SJSA1 (cell line): ENCODE results near the gene ACSF3. TPM values are rescaled to one million over a fixed set of nuclear protein-coding genes. Genes with fewer than 3 reads are reported as not detected.
"Not testable (repeated sequence)": the region's sequence is repeated elsewhere in the genome, so short reads cannot be mapped to it uniquely, and the experiment has no call there.

Experiments used
- DNase-seq, 2 experiments: peaks; one replicate each; pipeline ENCODE4 v3.0.0-alpha.2; 2015 to 2020; ENCODE audit warnings: low spot score in 2 of 2, low read depth in 1 of 2
- H3K27ac ChIP-seq: fragments of 250-450 bp; sonication (Bioruptor Pico); 2 replicates; pipeline ENCODE4 v1.5.1; 2020; ENCODE audit warnings: mild to moderate bottlenecking, moderate library complexity
- H3K27me3 ChIP-seq: fragments of 250-450 bp; sonication (Bioruptor Pico); replicated peaks from 2 replicates; pipeline ENCODE4 v1.5.1; 2020; ENCODE audit warnings: mild to moderate bottlenecking, moderate library complexity
- H3K36me3 ChIP-seq: fragments of 250-450 bp; sonication (Bioruptor Pico); 2 replicates; pipeline ENCODE4 v1.5.1; 2020; ENCODE audit warnings: mild to moderate bottlenecking
- H3K4me1 ChIP-seq: fragments of 250-450 bp; sonication (Bioruptor Pico); replicated peaks from 2 replicates; pipeline ENCODE4 v1.6.1; 2021; ENCODE audit warnings: mild to moderate bottlenecking
- H3K4me3 ChIP-seq: fragments of 250-450 bp; sonication (Bioruptor Pico); 2 replicates; pipeline ENCODE4 v1.5.1; 2020; ENCODE audit warnings: mild to moderate bottlenecking
- H3K9me3 ChIP-seq: fragments of 250-450 bp; sonication (Bioruptor Pico); replicated peaks from 2 replicates; pipeline ENCODE4 v1.5.1; 2020; ENCODE audit warnings: mild to moderate bottlenecking
- total RNA-seq: library from RNA; depleted of rRNA; stranded (reverse); fragments of >200 nt; shearing (Covaris generic); gene quantifications from 2 replicates; pipeline ENCODE4 v1.2.3, GENCODE V29; 2014

Gene ACSF3
- total RNA-seq, 1 experiment from 2014 or later = 31.7 TPM

DNA sequence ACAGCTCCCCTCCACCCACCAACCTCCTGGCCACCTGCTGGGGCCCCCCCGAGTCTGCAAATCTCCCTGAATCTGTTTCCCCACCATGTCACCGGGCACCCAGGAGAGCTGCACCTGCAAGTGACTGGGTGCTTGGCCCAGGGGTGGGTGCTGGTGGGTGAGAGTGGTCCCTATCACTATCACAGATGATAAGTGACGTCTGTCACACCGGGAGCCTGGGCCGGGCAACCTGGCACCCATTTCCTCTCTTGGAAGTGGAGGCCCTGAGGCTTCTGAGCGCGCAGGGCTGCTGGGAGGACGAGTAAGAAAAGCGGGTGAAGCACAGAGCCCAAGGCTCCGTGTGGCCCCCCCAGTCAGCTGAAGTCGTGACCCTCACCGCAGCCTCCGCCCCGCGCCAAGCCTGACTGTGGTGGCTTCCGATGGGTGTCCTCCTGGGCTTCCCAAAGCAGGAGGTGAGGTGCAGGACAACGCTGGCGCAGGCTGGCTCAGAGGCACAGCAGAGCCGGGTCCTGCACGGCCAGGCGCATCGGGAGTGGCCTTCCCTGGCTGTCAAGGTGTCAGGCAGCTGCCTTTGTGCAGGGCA, 21.0 kb upstream of the ACSF3 start:
- Histone ChIP-seq H3K4me1 (no peaks in the 10 kb centered on the region), H3K27ac (no peak overlapping the region), H3K27me3 (peaks cover 9% of the 10 kb centered on the region; the same call in 1 of the 2 replicates), H3K4me3 (no peak overlapping the region), H3K36me3 (no peaks in the 10 kb centered on the region), H3K9me3 (peaks cover 10% of the 10 kb centered on the region)
- DNase-seq = no peak

DNA sequence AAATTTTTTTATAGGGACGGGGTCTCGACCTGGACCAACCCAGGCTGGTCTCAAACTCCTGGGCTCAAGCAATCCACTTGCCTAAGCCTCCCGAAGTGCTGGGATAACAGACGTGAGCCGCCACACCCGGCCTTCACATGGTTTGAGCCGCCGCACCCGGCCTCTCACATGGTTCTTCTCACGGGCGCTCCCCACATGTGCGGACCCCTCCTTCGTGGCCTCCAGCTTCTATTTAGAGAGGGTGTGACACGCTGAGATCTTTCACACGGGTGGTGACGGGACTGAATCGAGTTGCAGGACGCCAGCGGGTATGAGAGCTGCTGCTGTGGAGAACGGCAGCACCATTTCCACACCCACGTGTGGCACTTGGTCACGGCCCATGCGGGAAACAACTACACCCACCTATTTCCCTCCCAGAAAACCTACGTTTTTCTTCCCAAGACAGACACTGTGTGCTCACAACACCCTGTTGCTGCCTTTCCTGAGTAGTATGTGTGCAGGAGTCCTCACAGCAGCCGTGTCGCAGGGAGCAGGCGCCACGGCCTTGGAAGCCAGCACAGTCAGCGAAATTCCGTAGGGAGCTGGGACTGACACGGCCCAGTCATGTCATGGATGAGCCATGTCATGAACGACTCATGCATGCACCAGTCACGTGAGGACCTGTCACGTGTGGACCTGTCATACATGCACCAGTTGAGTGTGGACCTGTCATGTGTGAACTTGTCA, 20.1 kb upstream of the ACSF3 start:
- H3K4me1 ChIP-seq = no peaks in the 10 kb centered on the region
- H3K27me3 ChIP-seq = peaks cover 9% of the 10 kb centered on the region
- H3K9me3 ChIP-seq = peaks cover 10% of the 10 kb centered on the region
- no peak for DNase-seq
- H3K27ac ChIP-seq = no peak overlapping the region
- H3K4me3 ChIP-seq = no peak overlapping the region
- no peaks in the 10 kb centered on the region for H3K36me3 ChIP-seq

GRCh38 chr16:89074072-89074674, 19.5 kb upstream of the ACSF3 start:
- DNase-seq, H3K36me3 ChIP-seq, H3K27ac ChIP-seq, H3K4me1 ChIP-seq, H3K9me3 ChIP-seq, H3K4me3 ChIP-seq: not testable (repeated sequence)
- H3K27me3 ChIP-seq = peaks cover 10% of the 10 kb centered on the region

GRCh38 chr16:89074803-89075688, 18.6 kb upstream of the ACSF3 start:
- Histone ChIP-seq H3K27me3 (peaks cover 10% of the 10 kb centered on the region), H3K4me1 (no peaks in the 10 kb centered on the region), H3K27ac (no peak overlapping the region), H3K36me3 (no peaks in the 10 kb centered on the region), H3K9me3 (peaks cover 10% of the 10 kb centered on the region), H3K4me3 (no peak overlapping the region)
- no peak for DNase-seq

DNA sequence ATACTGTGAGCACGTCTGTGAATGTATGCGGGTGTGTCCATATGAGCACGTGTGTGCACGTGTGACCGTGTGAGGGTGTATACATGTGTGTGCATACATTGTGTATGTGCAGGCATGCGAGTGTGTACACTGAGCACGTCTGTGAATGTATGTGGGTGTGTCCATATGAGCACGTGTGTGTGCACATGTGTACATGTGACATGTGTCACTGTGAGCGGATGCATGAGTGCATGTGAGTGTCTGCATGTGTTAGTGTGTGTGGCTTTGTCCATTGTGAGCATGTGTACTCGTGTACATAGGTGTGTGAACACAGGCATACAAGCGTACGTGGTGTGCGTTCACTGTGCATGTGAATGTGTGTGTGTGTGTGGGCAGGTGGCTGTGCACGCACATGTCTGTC, 17.5 kb upstream of the ACSF3 start:
- H3K27me3 ChIP-seq = peaks cover 10% of the 10 kb centered on the region
- peaks cover 10% of the 10 kb centered on the region for H3K9me3 ChIP-seq
- H3K4me3 ChIP-seq = no peak overlapping the region

DNA sequence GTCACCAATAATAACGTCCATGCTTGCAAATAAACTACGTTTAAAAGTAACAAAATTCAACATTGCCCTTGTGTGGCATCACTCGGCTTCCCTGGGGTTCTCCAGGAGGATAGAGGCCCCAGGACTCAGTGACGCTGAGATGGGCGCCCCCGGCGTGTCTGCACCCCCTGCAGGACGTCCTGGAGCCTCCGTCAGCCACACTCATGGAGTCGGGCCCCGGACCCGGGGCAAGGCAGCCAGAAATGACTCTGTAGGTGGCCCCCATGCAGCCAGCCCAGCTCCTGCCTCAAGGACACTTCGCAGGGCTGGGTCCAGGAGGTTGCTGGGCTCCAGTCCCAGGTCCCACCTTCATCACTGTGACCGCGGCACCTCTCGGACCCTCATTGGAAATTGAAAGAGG, 16.6 kb upstream of the ACSF3 start:
- Histone ChIP-seq H3K4me3 (no peak overlapping the region), H3K9me3 (peaks cover 10% of the 10 kb centered on the region), H3K27ac (no peak overlapping the region), H3K36me3 (no peaks in the 10 kb centered on the region), H3K4me1 (no peaks in the 10 kb centered on the region), H3K27me3 (peaks cover 14% of the 10 kb centered on the region)
- DNase-seq = no peak

More for the DNA sequence above, 17.5 kb upstream of the ACSF3 start:
- no peak for DNase-seq
- Histone ChIP-seq H3K36me3 (no peaks in the 10 kb centered on the region), H3K27ac (no peak overlapping the region), H3K4me1 (no peaks in the 10 kb centered on the region)

DNA sequence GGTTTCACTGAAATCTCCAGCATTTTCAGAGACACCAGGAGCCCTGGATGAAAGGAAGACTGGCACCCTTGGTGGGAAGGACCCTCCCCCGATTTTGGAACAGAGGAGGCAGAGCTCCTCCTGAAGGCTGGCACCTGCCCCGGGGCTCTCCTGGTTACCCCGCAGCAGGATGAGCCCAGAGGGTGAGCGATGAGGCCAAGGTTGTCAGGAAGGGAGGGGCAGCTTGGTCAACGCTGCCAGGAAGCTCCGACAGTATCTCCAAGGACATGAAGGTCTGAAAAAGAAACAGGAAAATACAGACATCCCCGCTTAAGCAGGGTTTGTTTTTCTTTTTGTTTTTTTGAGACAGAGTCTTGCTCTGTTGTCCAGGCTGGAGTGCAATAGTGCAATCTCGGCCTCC, 15.5 kb upstream of the ACSF3 start:
- Histone ChIP-seq H3K36me3 (no peaks in the 10 kb centered on the region), H3K27ac (no peak overlapping the region), H3K4me1 (no peaks in the 10 kb centered on the region), H3K9me3 (peaks cover 10% of the 10 kb centered on the region), H3K27me3 (peaks cover 10% of the 10 kb centered on the region; the same call in 1 of the 2 replicates), H3K4me3 (no peak overlapping the region)
- no peak for DNase-seq

GRCh38 chr16:89079434-89079980, 14.1 kb upstream of the ACSF3 start:
- Histone ChIP-seq H3K36me3 (no peaks in the 10 kb centered on the region), H3K27me3 (peaks cover 10% of the 10 kb centered on the region; the same call in 1 of the 2 replicates), H3K4me3 (no peak overlapping the region), H3K9me3 (peaks cover 10% of the 10 kb centered on the region), H3K27ac (no peak overlapping the region), H3K4me1 (no peaks in the 10 kb centered on the region)
- no peak for DNase-seq

DNA sequence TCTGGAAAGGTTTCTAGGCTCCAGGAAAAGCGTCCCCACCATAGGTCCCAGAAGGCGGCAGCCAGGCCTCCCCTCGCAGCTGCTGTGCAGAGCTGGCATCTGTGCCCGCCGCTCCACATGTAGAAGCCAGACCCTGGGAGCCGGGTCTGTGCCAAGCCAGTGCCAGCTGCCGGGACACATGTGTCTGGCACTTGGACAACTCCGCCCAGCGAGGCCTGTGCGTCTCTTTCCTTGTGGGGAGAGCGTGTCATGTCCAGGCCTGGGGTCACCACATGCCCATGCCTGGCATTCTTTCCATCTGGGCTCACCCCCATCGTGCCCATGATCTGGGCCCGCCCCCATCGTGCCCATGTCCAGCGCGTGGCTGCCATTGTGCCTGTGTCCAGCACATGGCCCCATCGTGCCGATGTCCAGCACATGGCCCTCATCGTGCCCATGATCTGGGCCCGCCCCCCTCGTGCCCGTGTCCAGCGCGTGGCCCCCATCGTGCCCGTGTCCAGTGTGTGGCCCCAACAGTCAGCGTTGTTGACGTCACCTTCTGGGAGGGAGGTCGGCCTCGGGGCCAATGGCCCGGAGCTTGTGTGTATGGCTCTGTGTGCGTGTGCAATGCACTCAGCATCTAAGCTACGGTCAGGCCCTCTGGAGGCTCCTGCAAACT, 13.3 kb upstream of the ACSF3 start:
- H3K4me1 ChIP-seq = no peaks in the 10 kb centered on the region
- H3K9me3 ChIP-seq = peaks cover 6% of the 10 kb centered on the region
- H3K4me3 ChIP-seq = no peak overlapping the region
- peaks cover 15% of the 10 kb centered on the region for H3K27me3 ChIP-seq
- DNase-seq = no peak
- H3K27ac ChIP-seq = no peak overlapping the region
- H3K36me3 ChIP-seq = no peaks in the 10 kb centered on the region

GRCh38 chr16:89081556-89081955, 12.1 kb upstream of the ACSF3 start:
- no peaks in the 10 kb centered on the region for H3K36me3 ChIP-seq
- H3K4me3 ChIP-seq = no peak overlapping the region
- H3K27me3 ChIP-seq = peaks cover 27% of the 10 kb centered on the region

DNA sequence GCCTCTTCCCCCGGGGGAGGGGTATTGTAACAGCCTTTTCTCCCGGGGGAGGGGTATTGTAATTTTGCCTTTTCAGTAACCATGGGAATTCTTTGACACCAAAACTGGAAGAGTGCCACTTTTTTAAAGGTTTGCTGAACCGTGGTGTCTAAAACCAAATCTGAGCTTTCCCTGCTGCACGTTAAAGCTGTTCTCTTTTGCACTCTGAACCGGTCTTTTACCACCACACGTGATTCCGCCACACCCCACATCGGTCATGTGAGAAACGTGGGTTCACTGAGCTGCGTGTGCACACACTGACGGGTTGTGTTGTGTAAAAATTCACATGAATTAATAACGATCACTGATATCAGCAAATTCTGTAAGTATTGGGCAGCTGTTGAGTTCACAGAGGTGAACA, 9.2 kb upstream of the ACSF3 start:
- Histone ChIP-seq H3K4me3 (no peak overlapping the region), H3K27ac (no peak overlapping the region), H3K9me3 (no peaks in the 10 kb centered on the region), H3K36me3 (no peaks in the 10 kb centered on the region), H3K27me3 (peaks cover 39% of the 10 kb centered on the region), H3K4me1 (no peaks in the 10 kb centered on the region)
- DNase-seq = no peak

More at GRCh38 chr16:89081556-89081955, 12.1 kb upstream of the ACSF3 start:
- peaks cover 4% of the 10 kb centered on the region for H3K9me3 ChIP-seq
- no peak overlapping the region for H3K27ac ChIP-seq
- H3K4me1 ChIP-seq = no peaks in the 10 kb centered on the region
- DNase-seq = no peak

GRCh38 chr16:89084814-89085612, 8.6 kb upstream of the ACSF3 start:
- Histone ChIP-seq H3K27ac (no peak overlapping the region), H3K9me3 (no peaks in the 10 kb centered on the region), H3K36me3 (no peaks in the 10 kb centered on the region), H3K4me1 (no peaks in the 10 kb centered on the region), H3K27me3 (peaks cover 45% of the 10 kb centered on the region), H3K4me3 (no peak overlapping the region)
- DNase-seq = no peak
